Activated CD8-positive, alpha-beta memory T cell treated with anti-CD3 and anti-CD28 coated beads, Interleukin-2, amount 50 U/mL, for 48 hours (primary cell): ENCODE data around the gene AIFM3.

Experiments
- DNase-seq: peaks from one replicate; pipeline ENCODE4 v3.0.0-alpha.2; 2020

AIFM3 gene

GRCh38 chr22:21009638-21010425, 42.8 kb downstream of the AIFM3 start:
- DNase-seq, result no peak

GRCh38 chr22:21010426-21011113, 43.5 kb downstream of the AIFM3 start:
- DNase-seq, result no peak

- no peak for DNase-seq
Observed at GRCh38 chr22:21012446-21013407, 45.7 kb downstream of the AIFM3 start.

- DNase-seq, result no peak
Observed at GRCh38 chr22:21013657-21014201, 46.7 kb downstream of the AIFM3 start.

DNA sequence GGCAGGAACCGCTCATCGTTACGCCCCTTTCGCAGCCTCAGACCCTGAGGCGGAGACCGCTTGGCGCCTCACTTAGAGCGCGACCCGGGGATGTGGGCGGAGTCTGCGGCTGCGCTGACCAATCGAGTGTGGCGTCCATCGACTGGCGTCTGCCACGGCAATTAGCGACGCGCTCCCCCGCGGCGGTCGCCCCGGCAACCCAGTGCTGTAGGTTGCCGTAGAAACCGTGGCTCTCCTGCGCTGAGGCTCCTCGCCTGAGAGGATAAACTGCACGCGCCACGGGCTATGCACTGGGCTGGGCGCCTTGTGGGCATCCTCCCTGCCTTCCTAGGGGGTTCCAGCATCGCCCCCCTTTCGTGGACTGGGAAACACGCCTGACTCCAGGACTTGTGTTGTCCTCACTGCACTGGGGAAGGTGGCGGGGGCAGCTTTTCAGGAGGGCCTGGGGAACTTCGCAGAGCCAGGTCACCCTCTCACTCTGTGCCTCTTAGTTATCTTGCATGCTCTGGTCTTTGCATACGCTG, 47.2 kb downstream of the AIFM3 start:
- DNase-seq, result peak; percentile 92

- DNase-seq, result no peak
Observed at GRCh38 chr22:21014726-21015465, 47.8 kb downstream of the AIFM3 start, which contains the start of gene P2RX6. P2RX6 (plus strand) TSS chr22:21015165; CDS start chr22:21015175, 10 bp downstream.

GRCh38 chr22:21015466-21016006, 48.5 kb downstream of the AIFM3 start:
- no peak for DNase-seq

DNA sequence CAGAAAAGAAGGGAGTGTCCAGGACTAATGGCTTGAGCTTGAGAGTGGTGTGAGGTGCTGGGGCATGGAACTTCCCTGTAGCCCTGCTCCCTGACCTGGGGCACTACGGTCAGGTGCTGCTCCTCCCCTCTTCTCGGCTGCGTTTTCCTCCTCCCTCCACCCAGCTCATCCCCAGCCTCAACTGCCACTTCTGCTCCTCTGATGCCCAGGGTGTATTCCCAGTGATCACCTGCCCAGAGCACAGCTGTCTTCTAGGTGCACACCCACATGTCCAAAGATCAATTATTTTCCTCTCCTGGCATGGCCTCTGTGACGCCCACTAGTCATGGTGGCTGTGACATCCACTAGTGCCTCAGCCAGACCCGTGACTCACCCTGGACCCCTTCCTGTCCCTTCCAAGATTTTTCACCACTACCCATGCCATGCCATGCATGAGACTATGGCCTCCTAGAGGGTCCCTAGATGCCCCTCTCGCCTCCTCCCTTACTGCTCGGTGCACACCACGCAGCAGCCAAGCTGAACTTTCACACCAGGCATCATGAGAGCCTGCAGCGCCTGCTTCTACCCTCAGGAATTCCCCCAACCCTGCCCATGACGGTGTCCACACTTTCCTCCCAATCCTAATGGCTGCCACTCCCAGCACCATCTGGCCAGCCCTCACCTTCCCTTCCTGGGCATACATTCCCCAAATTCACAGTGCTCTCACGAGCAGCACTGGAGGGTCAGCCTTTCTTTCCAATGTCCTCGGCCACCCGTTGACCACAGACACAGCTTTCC, 49.8 kb downstream of the AIFM3 start:
- DNase-seq, result no peak

DNA sequence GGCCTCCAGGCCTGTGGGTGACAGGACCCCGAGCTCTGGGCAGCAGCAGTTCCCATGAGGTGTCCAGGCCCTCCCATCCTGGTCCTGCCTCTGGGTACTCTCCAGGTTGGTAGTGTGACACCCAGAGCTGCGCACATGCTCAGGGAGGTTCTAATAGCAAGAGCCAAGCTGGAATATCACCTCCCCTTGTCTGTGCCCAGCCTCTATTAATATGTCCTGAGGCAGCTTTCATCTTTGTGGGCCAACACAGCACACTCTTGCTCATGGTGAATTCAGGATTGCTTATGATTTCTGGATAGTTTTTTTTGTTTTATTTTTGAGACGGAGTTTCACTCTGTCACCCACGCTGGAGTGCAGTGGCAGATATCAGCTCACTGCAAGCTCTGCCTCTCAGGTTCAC, 51.3 kb downstream of the AIFM3 start:
- peak; percentile 47 for DNase-seq

- DNase-seq, result no peak
Observed at GRCh38 chr22:21020802-21021429, 53.9 kb downstream of the AIFM3 start.

DNA sequence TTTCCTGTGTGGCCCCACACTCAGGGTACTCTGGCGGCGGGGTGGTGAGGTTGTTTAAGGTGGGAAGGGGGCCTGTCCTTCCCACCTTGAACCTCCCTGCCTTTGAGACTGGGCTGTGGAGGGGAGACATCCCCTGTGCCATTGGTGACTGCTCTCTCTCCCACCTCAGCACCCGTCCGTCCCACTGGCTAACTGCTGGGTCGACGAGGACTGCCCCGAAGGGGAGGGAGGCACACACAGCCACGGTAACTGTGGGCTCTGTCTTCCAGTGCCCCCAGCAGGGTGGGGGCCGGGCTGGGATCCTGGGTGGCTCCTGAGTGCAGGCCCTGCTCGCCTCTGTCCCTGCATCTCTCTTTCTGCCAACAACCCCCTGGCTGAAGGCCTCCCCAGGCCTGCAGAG, 55.5 kb downstream of the AIFM3 start:
- DNase-seq, result no peak

GRCh38 chr22:21022955-21023614, 56.0 kb downstream of the AIFM3 start:
- DNase-seq, result no peak

GRCh38 chr22:21025266-21025665, 58.2 kb downstream of the AIFM3 start:
- DNase-seq, result no peak

GRCh38 chr22:21025763-21026755, 59.0 kb downstream of the AIFM3 start:
- DNase-seq, result no peak

- DNase-seq, result no peak
Observed at GRCh38 chr22:21026783-21027692, 60.0 kb downstream of the AIFM3 start.

- DNase-seq, result no peak
Observed at GRCh38 chr22:21028277-21029251, 61.5 kb downstream of the AIFM3 start.
